K562 (cell line): ENCODE measurements around the gene EWSR1. TPM values are rescaled to one million over a fixed set of nuclear protein-coding genes. Genes with fewer than 3 reads are reported as not detected.

Experiments used
- ADNP ChIP-seq: fragments of 200-800 bp; sonication (Bioruptor generic); IDR thresholded peaks from 2 replicates; pipeline ENCODE4 v1.6.1; 2016; ENCODE audit warnings: missing genetic modification characterization, missing compliant biosample characterization
- EGR1 ChIP-seq: fragments of 450-650 bp; conservative IDR thresholded peaks from 2 replicates; pipeline ENCODE4 v1.6.1; 2017; ENCODE audit warnings: mild to moderate bottlenecking
- ETV1 ChIP-seq: fragments of 450-650 bp; conservative IDR thresholded peaks from 2 replicates; pipeline ENCODE4 v1.6.1; 2016; ENCODE audit warnings: missing genetic modification characterization, control low read depth, low read depth, missing compliant biosample characterization
- FOXK1 ChIP-seq: sonication (generic); formaldehyde crosslinking; IDR thresholded peaks from 2 replicates; pipeline ENCODE4 v1.8.0; 2022; ENCODE audit warnings: missing genetic modification reagents, mild to moderate bottlenecking, borderline replicate concordance
- HDAC6 ChIP-seq: IDR thresholded peaks from 2 replicates; pipeline ENCODE4 v1.6.1; 2012; ENCODE audit warnings: low read depth, mild to moderate bottlenecking, control low read depth, inconsistent platforms, low read length, moderate library complexity
- ILF3 ChIP-seq: fragments of 450-650 bp; IDR thresholded peaks from 2 replicates; pipeline ENCODE4 v1.6.1; 2018; ENCODE audit warnings: antibody characterized with exemption, mild to moderate bottlenecking, moderate library complexity, borderline replicate concordance
- L3MBTL2 ChIP-seq: fragments of 450-650 bp; IDR thresholded peaks from 2 replicates; pipeline ENCODE4 v1.6.1; 2016; ENCODE audit warnings: mild to moderate bottlenecking, moderate library complexity
- MAZ ChIP-seq, 2 experiments: fragments of 450-650 bp in 1 of 2; sonication (generic) in 1 of 2; formaldehyde crosslinking; IDR thresholded peaks in 1 of 2; conservative IDR thresholded peaks in 1 of 2; 2 replicates each; pipeline versions ENCODE4 v1.4.0 to v1.5.0; 2020; ENCODE audit warnings: mild to moderate bottlenecking in 1 of 2, missing genetic modification reagents in 1 of 2
- NFXL1 ChIP-seq: fragments of 450-650 bp; formaldehyde crosslinking; IDR thresholded peaks from 2 replicates; pipeline ENCODE4 v1.4.0; 2021; ENCODE audit warnings: mild to moderate bottlenecking
- PTRF ChIP-seq: fragments of 450-650 bp; IDR thresholded peaks from 2 replicates; pipeline ENCODE4 v1.6.1; 2016; ENCODE audit warnings: mild to moderate bottlenecking, missing genetic modification characterization, missing compliant biosample characterization
- RFX5 ChIP-seq: IDR thresholded peaks from 2 replicates; pipeline ENCODE4 v1.6.1; 2011; ENCODE audit warnings: low read depth, mild to moderate bottlenecking, improper control_type of control experiment, low read length
- SETDB1 ChIP-seq: IDR thresholded peaks from one replicate; pipeline ENCODE4 v1.6.1; 2012; ENCODE audit warnings: low read length, control low read depth, inconsistent platforms
- SMAD2 ChIP-seq: fragments of 150-350 bp; IDR thresholded peaks from 2 replicates; pipeline ENCODE4 v1.6.1; 2014; ENCODE audit warnings: low read depth, mild to moderate bottlenecking, low read length
- SMAD4 ChIP-seq: fragments of 250-450 bp; sonication (Bioruptor Pico); conservative IDR thresholded peaks from 2 replicates; pipeline ENCODE4 v1.8.0; 2021; ENCODE audit warnings: inconsistent platforms, mild to moderate bottlenecking, moderate library complexity
- YBX1 ChIP-seq: fragments of 450-650 bp; IDR thresholded peaks from 2 replicates; pipeline ENCODE4 v1.7.1; 2016; ENCODE audit warnings: mild to moderate bottlenecking
- ZKSCAN8 ChIP-seq: fragments of 200-800 bp; sonication (Bioruptor generic); IDR thresholded peaks from 2 replicates; pipeline ENCODE4 v1.6.1; 2016; ENCODE audit warnings: missing genetic modification characterization, missing compliant biosample characterization
- ZNF197 ChIP-seq: fragments of 200-800 bp; sonication (Bioruptor generic); IDR thresholded peaks from 2 replicates; pipeline ENCODE4 v1.6.1; 2016; ENCODE audit warnings: low read depth, missing genetic modification characterization, missing compliant biosample characterization
- ZNF253 ChIP-seq: fragments of 250-450 bp; sonication (Bioruptor Pico); conservative IDR thresholded peaks from 2 replicates; pipeline ENCODE4 v1.6.1; 2021; ENCODE audit warnings: mild to moderate bottlenecking
- ZNF3 ChIP-seq: fragments of 250-450 bp; sonication (Bioruptor Pico); IDR thresholded peaks from 2 replicates; pipeline ENCODE4 v1.5.0; 2021; ENCODE audit warnings: mild to moderate bottlenecking, moderate library complexity
- ZNF408 ChIP-seq: fragments of 250-450 bp; sonication (Bioruptor Pico); IDR thresholded peaks from 2 replicates; pipeline ENCODE4 v1.4.0; 2020; ENCODE audit warnings: low read depth, mild to moderate bottlenecking, moderate library complexity
- ZNF507 ChIP-seq: conservative IDR thresholded peaks from 2 replicates; pipeline ENCODE4 v1.6.1; 2017; ENCODE audit warnings: missing genetic modification characterization, missing compliant biosample characterization
- ZNF589 ChIP-seq: fragments of 200-800 bp; sonication (Bioruptor generic); IDR thresholded peaks from 2 replicates; pipeline ENCODE4 v1.6.1; 2016; ENCODE audit warnings: low read depth, missing genetic modification characterization, missing compliant biosample characterization
- ZNF79 ChIP-seq: fragments of 250-450 bp; sonication (Bioruptor Pico); IDR thresholded peaks from 2 replicates; pipeline ENCODE4 v1.4.0; 2020; ENCODE audit warnings: low read depth, mild to moderate bottlenecking, moderate library complexity
- ZNF830 ChIP-seq: fragments of 250-450 bp; sonication (Bioruptor Pico); IDR thresholded peaks from 2 replicates; pipeline ENCODE4 v1.5.0; 2021; ENCODE audit warnings: mild to moderate bottlenecking
- polyA plus RNA-seq, 8 experiments: library from polyadenylated mRNA; depleted of rRNA in 4 of 8; stranded (reverse) in 5 of 8; unstranded in 3 of 8; fragments of >200 nt; fragmentation: Nextera tagmentation in 2 of 8; fragmentation: Illumina TruSeq in 1 of 8; extraction: Ambion mirVana in 2 of 8; extraction: Trizol in 1 of 8; gene quantifications; 2 replicates each; pipeline versions ENCODE4 v1.2.1 to v1.2.3, GENCODE V29; 2011 to 2014; ENCODE audit warnings: inconsistent platforms in 1 of 8, missing spikeins in 1 of 8
- total RNA-seq, 7 experiments: library from RNA; depleted of rRNA in 6 of 7; stranded (reverse); fragments of >200 nt in 6 of 7; fragmentation: Illumina TruSeq in 2 of 7; extraction: Trizol in 2 of 7; gene quantifications; 2 replicates each; pipeline versions ENCODE4 v1.2.1 to v1.2.3, GENCODE V29; 2011 to 2021; ENCODE audit warnings: low replicate concordance in 1 of 7
- TF ChIP-seq, protein P1 (sequence below): fragments of 250-450 bp; sonication (Bioruptor Pico); IDR thresholded peaks from 2 replicates; pipeline ENCODE4 v1.8.0; 2022; ENCODE audit warnings: moderate library complexity, mild to moderate bottlenecking, inconsistent platforms
- TF ChIP-seq, protein P2 (sequence below): fragments of 150-350 bp; IDR thresholded peaks from 2 replicates; pipeline ENCODE4 v1.6.1; 2014; ENCODE audit warnings: low read depth, mild to moderate bottlenecking, low read length, borderline replicate concordance
- TF ChIP-seq, protein P3 (sequence below): fragments of 250-450 bp; sonication (Bioruptor Pico); IDR thresholded peaks from 2 replicates; pipeline ENCODE4 v1.4.0; 2020; ENCODE audit warnings: mild to moderate bottlenecking, moderate library complexity

EWSR1 gene
- total and polyA plus RNA-seq, 9 of the 15 experiments (the other 6 are each of a cell fraction or from before 2014, with no cell fraction given), result 83.3 to 450 (median 239) TPM

DNA sequence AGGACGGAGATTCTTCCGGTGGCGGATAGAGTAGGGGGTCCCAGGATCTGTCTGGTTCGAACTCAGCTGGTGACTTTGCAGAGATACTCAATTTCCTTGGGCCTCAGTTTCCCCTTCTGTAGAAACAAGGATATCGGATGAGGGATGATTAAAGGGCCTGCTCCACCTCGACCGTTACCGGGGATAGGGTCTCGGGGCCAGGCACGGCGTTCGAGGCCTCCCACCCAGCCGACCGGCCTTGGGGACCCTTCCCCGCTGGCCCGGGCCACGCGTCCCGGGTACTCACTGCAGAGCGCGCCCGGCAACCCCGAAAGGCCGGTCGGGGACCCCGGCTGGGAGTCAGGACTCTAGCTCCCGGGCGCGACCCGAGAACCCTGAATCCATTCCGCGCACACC, 608 bp upstream of the EWSR1 start (continued):
- TF ChIP-seq ZNF830 (CRISPR knock-in tag), result no peak
- TF ChIP-seq ZNF408 (CRISPR knock-in tag), result no peak
- no peak for TF ChIP-seq SMAD2
- no peak for TF ChIP-seq ETV1 (tag)
- TF ChIP-seq ZNF197 (CRISPR knock-in tag), result 0 out of 2 replicates have a peak, but pooled peaks have one; percentile 4
- TF ChIP-seq ZNF3, result no peak
- 0 out of 4 replicates have a peak, but pooled peaks of 1 of the 2 experiments have one; percentile 19 for TF ChIP-seq MAZ (CRISPR knock-in tag; conservative IDR thresholded peaks at IDR 0.05 in 1 of 2, IDR thresholded peaks at IDR 0.05 in 1 of 2)
- no peak for TF ChIP-seq FOXK1 (CRISPR knock-in tag)
- no peak for TF ChIP-seq ZNF253 (CRISPR knock-in tag)
- TF ChIP-seq, protein P1, sequence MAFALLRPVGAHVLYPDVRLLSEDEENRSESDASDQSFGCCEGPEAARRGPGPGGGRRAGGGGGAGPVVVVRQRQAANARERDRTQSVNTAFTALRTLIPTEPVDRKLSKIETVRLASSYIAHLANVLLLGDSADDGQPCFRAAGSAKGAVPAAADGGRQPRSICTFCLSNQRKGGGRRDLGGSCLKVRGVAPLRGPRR (CRISPR knock-in tag), result no peak
- TF ChIP-seq SETDB1, result no peak
- TF ChIP-seq, protein P2, sequence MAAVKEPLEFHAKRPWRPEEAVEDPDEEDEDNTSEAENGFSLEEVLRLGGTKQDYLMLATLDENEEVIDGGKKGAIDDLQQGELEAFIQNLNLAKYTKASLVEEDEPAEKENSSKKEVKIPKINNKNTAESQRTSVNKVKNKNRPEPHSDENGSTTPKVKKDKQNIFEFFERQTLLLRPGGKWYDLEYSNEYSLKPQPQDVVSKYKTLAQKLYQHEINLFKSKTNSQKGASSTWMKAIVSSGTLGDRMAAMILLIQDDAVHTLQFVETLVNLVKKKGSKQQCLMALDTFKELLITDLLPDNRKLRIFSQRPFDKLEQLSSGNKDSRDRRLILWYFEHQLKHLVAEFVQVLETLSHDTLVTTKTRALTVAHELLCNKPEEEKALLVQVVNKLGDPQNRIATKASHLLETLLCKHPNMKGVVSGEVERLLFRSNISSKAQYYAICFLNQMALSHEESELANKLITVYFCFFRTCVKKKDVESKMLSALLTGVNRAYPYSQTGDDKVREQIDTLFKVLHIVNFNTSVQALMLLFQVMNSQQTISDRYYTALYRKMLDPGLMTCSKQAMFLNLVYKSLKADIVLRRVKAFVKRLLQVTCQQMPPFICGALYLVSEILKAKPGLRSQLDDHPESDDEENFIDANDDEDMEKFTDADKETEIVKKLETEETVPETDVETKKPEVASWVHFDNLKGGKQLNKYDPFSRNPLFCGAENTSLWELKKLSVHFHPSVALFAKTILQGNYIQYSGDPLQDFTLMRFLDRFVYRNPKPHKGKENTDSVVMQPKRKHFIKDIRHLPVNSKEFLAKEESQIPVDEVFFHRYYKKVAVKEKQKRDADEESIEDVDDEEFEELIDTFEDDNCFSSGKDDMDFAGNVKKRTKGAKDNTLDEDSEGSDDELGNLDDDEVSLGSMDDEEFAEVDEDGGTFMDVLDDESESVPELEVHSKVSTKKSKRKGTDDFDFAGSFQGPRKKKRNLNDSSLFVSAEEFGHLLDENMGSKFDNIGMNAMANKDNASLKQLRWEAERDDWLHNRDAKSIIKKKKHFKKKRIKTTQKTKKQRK, result no peak
- TF ChIP-seq ZNF589 (CRISPR knock-in tag), result no peak
- TF ChIP-seq ADNP (tag), result no peak
- no peak for TF ChIP-seq ZNF79 (CRISPR knock-in tag)
- no peak for TF ChIP-seq PTRF
- no peak for TF ChIP-seq ZKSCAN8
- TF ChIP-seq ZNF507 (tag), result no peak
- TF ChIP-seq SMAD4 (CRISPR knock-in tag), result no peak; the same call in 1 of the 2 replicates
- no peak for TF ChIP-seq RFX5
- TF ChIP-seq ILF3, result no peak
- TF ChIP-seq L3MBTL2, result peak; percentile 35
- TF ChIP-seq YBX1, result no peak
- TF ChIP-seq HDAC6, result no peak
- no peak for TF ChIP-seq EGR1
- TF ChIP-seq, protein P3, sequence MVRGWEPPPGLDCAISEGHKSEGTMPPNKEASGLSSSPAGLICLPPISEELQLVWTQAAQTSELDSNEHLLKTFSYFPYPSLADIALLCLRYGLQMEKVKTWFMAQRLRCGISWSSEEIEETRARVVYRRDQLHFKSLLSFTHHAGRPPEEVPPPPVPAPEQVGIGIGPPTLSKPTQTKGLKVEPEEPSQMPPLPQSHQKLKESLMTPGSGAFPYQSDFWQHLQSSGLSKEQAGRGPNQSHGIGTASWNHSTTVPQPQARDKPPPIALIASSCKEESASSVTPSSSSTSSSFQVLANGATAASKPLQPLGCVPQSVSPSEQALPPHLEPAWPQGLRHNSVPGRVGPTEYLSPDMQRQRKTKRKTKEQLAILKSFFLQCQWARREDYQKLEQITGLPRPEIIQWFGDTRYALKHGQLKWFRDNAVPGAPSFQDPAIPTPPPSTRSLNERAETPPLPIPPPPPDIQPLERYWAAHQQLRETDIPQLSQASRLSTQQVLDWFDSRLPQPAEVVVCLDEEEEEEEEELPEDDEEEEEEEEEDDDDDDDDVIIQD (CRISPR knock-in tag), result no peak
- no peak for TF ChIP-seq NFXL1 (CRISPR knock-in tag)
